ENCODE measurements around the gene CHST12. TPM values are rescaled to one million over a fixed set of nuclear protein-coding genes. Genes with fewer than 3 reads are reported as not detected.

The CHST12 gene
- total and polyA plus RNA-seq, 2 donors (not counting 1 experiment from before 2014, with no cell fraction given), result 25.4 to 27.1 TPM

GRCh38 chr7:2433713-2434550 is 30.5 kb downstream of the CHST12 start:
- no peaks in the 10 kb centered on the region for H3K4me1 Mint-ChIP-seq
- no peak overlapping the region for H2AFZ ChIP-seq (ENCODE audit: insufficient read depth, low read depth, low read length, poor library complexity, severe bottlenecking)
- no peak overlapping the region for H3K27ac ChIP-seq (ENCODE audit: low read length in 2 of 2)
- H3K79me2 ChIP-seq (ENCODE audit: control insufficient read depth, insufficient read depth, low read length), result peaks cover 25% of the 10 kb centered on the region
- H3K27me3 ChIP-seq (replicated peaks in 1 of 4; ENCODE audit: control extremely low read depth in 1 of 4, control insufficient read depth in 3 of 4, insufficient read depth in 4 of 4, low read length in 3 of 4), result no peaks in the 10 kb centered on the region
- intact Hi-C loops (cut with micrococcal nuclease), result no loop called here
- no peak overlapping the region for H3K4me3 ChIP-seq (ENCODE audit: control extremely low read depth in 1 of 5, extremely low read depth in 1 of 5, insufficient read depth in 1 of 5, low read depth in 2 of 5, low read length in 4 of 5)
- ChIA-PET CTCF (no interaction called here), POLR2A (interaction anchor here (0.6 kb wide), 1 partner anchor 51 kb away, joined by 3 read pairs; no protein-coding TSS in a partner anchor)
- no peak overlapping the region for H3K4me2 ChIP-seq (replicated peaks; ENCODE audit: low read depth, low read length, poor library complexity, severe bottlenecking)
- no peak for DNase-seq
- H3K9ac ChIP-seq (ENCODE audit: low read length), result no peak overlapping the region
- H3K27ac Mint-ChIP-seq, result no peak overlapping the region
- ATAC-seq (ENCODE audit: low read depth), result no peak
- H3K36me3 ChIP-seq (replicated peaks in 1 of 2; ENCODE audit: control extremely low read depth in 1 of 2, control insufficient read depth in 1 of 2, extremely low read depth in 1 of 2, insufficient read depth in 2 of 2, low read length in 1 of 2), result peaks cover 0 to 33% of the 10 kb centered on the region in 2 experiments
- no peak overlapping the region for H3K4me3 Mint-ChIP-seq
- TF ChIP-seq EZH2 (IDR thresholded peaks at IDR 0.05; ENCODE audit: borderline replicate concordance, insufficient read depth, low read depth, low read length, poor library complexity, severe bottlenecking) (no peak), CTCF (IDR thresholded peaks at IDR 0.05) (no peak)
- H3K4me1 ChIP-seq (ENCODE audit: control insufficient read depth in 2 of 2, insufficient read depth in 2 of 2, low read length in 2 of 2), result no peaks in the 10 kb centered on the region
- H3K9me3 Mint-ChIP-seq (ENCODE audit: insufficient read depth), result peaks cover 4% of the 10 kb centered on the region
- H4K20me1 ChIP-seq (ENCODE audit: control insufficient read depth, insufficient read depth, low read length, poor library complexity, severe bottlenecking), result no peaks in the 10 kb centered on the region
- WGBS (ENCODE audit: insufficient coverage), result 96% methylated on average over 28 of the region's 42 CpGs
- H3K27me3 Mint-ChIP-seq, result no peaks in the 10 kb centered on the region
- peaks cover 0 to 25% (median 11%) of the 10 kb centered on the region in 3 donors for H3K9me3 ChIP-seq (ENCODE audit: control extremely low read depth in 1 of 3, control insufficient read depth in 2 of 3, insufficient read depth in 1 of 3, low read length in 2 of 3)

GRCh38 chr7:2435146-2435545 is 31.7 kb downstream of the CHST12 start:
- Mint-ChIP-seq H3K4me3 (no peak overlapping the region), H3K9me3 (ENCODE audit: insufficient read depth) (peaks cover 4% of the 10 kb centered on the region), H3K27ac (no peak overlapping the region), H3K27me3 (no peaks in the 10 kb centered on the region), H3K4me1 (no peaks in the 10 kb centered on the region)
- ChIA-PET POLR2A (interaction anchor here (0.6 kb wide), 1 partner anchor 15 kb away, joined by 4 read pairs; no protein-coding TSS in a partner anchor), CTCF (no interaction called here)
- intact Hi-C loops (cut with micrococcal nuclease), result no loop called here
- WGBS (ENCODE audit: insufficient coverage), result 74% methylated on average over 5 of the region's 5 CpGs
- Histone ChIP-seq H3K9me3 (ENCODE audit: control extremely low read depth in 1 of 3, control insufficient read depth in 2 of 3, insufficient read depth in 1 of 3, low read length in 2 of 3) (peaks cover 0 to 22% (median 11%) of the 10 kb centered on the region in 3 donors), H3K79me2 (ENCODE audit: control insufficient read depth, insufficient read depth, low read length) (peaks cover 25% of the 10 kb centered on the region), H3K27me3 (replicated peaks in 1 of 4; ENCODE audit: control extremely low read depth in 1 of 4, control insufficient read depth in 3 of 4, insufficient read depth in 4 of 4, low read length in 3 of 4) (no peaks in the 10 kb centered on the region), H3K27ac (ENCODE audit: low read length in 2 of 2) (no peak overlapping the region), H3K4me1 (ENCODE audit: control insufficient read depth in 2 of 2, insufficient read depth in 2 of 2, low read length in 2 of 2) (no peaks in the 10 kb centered on the region), H3K4me2 (replicated peaks; ENCODE audit: low read depth, low read length, poor library complexity, severe bottlenecking) (no peak overlapping the region), H3K4me3 (ENCODE audit: control extremely low read depth in 1 of 5, extremely low read depth in 1 of 5, insufficient read depth in 1 of 5, low read depth in 2 of 5, low read length in 4 of 5) (no peak overlapping the region), H4K20me1 (ENCODE audit: control insufficient read depth, insufficient read depth, low read length, poor library complexity, severe bottlenecking) (no peaks in the 10 kb centered on the region), H3K9ac (ENCODE audit: low read length) (no peak overlapping the region), H3K36me3 (replicated peaks in 1 of 2; ENCODE audit: control extremely low read depth in 1 of 2, control insufficient read depth in 1 of 2, extremely low read depth in 1 of 2, insufficient read depth in 2 of 2, low read length in 1 of 2) (peaks cover 0 to 33% of the 10 kb centered on the region in 2 experiments), H2AFZ (ENCODE audit: insufficient read depth, low read depth, low read length, poor library complexity, severe bottlenecking) (no peak overlapping the region)
- TF ChIP-seq EZH2 (IDR thresholded peaks at IDR 0.05; ENCODE audit: borderline replicate concordance, insufficient read depth, low read depth, low read length, poor library complexity, severe bottlenecking), result no peak
- TF ChIP-seq CTCF (IDR thresholded peaks at IDR 0.05), result no peak
- ATAC-seq (ENCODE audit: low read depth), result no peak
- no peak for DNase-seq
